ENCODE results near the gene GPX8. TPM values are rescaled to one million over a fixed set of nuclear protein-coding genes. Genes with fewer than 3 reads are reported as not detected.

GPX8 gene
- total RNA-seq, 1 experiment from 2014 or later: 18.9 TPM

- H3K36me3 Mint-ChIP-seq (ENCODE audit: insufficient read depth, unreplicated experiment): peaks cover 6% of the 10 kb centered on the region
- POLR2A ChIA-PET: no interaction called here
These were observed 12.3 kb downstream of the GPX8 start for GRCh38 chr5:55172051-55172899.

GRCh38 chr5:55172937-55173686 lies 13.1 kb downstream of the GPX8 start, which contains the start of gene CDC20B:
TSS of gene CDC20B (minus strand) at chr5:55173177. CDS start at chr5:55173000, 177 bp downstream.
- peaks cover 18% of the 10 kb centered on the region for H3K27me3 Mint-ChIP-seq (ENCODE audit: insufficient read depth, unreplicated experiment)
- no peak for TF ChIP-seq CTCF (IDR thresholded peaks at IDR 0.05; ENCODE audit: insufficient read depth in 1 of 2, low read depth in 1 of 2, low read length in 1 of 2, severe bottlenecking in 1 of 2, unreplicated experiment in 1 of 2)
- H3K27ac Mint-ChIP-seq (ENCODE audit: unreplicated experiment): no peak within 1 kb of the TSS

More at GRCh38 chr5:55172051-55172899, 12.3 kb downstream of the GPX8 start:
- intact Hi-C loops (cut with micrococcal nuclease; ENCODE audit: unreplicated experiment): loop anchor here (1.0 to 10.0 kb wide), 5 partner anchors 54 to 519 kb away; partner anchors contain the start of genes DHX29 and MTREX
- Mint-ChIP-seq H3K27ac (ENCODE audit: unreplicated experiment) (no peak overlapping the region), H3K4me1 (ENCODE audit: low read depth, unreplicated experiment) (peaks cover 8% of the 10 kb centered on the region), H3K4me3 (ENCODE audit: unreplicated experiment) (peak overlapping the region; percentile 89), H3K9me3 (ENCODE audit: unreplicated experiment) (no peaks in the 10 kb centered on the region), H3K27me3 (ENCODE audit: insufficient read depth, unreplicated experiment) (peaks cover 12% of the 10 kb centered on the region)
- no peaks in the 10 kb centered on the region for H3K9me3 ChIP-seq
- CTCF ChIA-PET: interaction anchor here (0.6 to 1.5 kb wide), 2 partner anchors 61 to 1798 kb away, joined by 4 to 5 read pairs; no protein-coding TSS in a partner anchor
- peak; percentile 65 to 75 for DNase-seq
- H3K27me3 ChIP-seq (replicated peaks; ENCODE audit: control insufficient read depth, insufficient read depth, low read length): peaks cover 3% of the 10 kb centered on the region
- H3K4me3 ChIP-seq (ENCODE audit: low read depth, low read length): peak overlapping the region; percentile 50
- TF ChIP-seq CTCF (IDR thresholded peaks at IDR 0.05; ENCODE audit: insufficient read depth in 1 of 2, low read depth in 1 of 2, low read length in 1 of 2, severe bottlenecking in 1 of 2, unreplicated experiment in 1 of 2): peak; percentile 73 to 74
- BruUV-seq (replicated peaks): no TSS peak
- peaks cover 11% of the 10 kb centered on the region for H3K4me1 ChIP-seq
- H3K36me3 ChIP-seq (ENCODE audit: control insufficient read depth, insufficient read depth, low read length): no peaks in the 10 kb centered on the region

More at GRCh38 chr5:55172937-55173686, 13.1 kb downstream of the GPX8 start, which contains the start of gene CDC20B:
- CTCF ChIA-PET: interaction anchor here (1.5 kb wide), 1 partner anchor 61 kb away, joined by 4 read pairs; no protein-coding TSS in a partner anchor
- H3K4me1 ChIP-seq: peaks cover 11% of the 10 kb centered on the region
- H3K4me3 ChIP-seq (ENCODE audit: low read depth, low read length): peak within 1 kb of the TSS; percentile 50
- Mint-ChIP-seq H3K36me3 (ENCODE audit: insufficient read depth, unreplicated experiment) (peaks cover 6% of the 10 kb centered on the region), H3K9me3 (ENCODE audit: unreplicated experiment) (no peaks in the 10 kb centered on the region), H3K4me3 (ENCODE audit: unreplicated experiment) (peak within 1 kb of the TSS; percentile 89), H3K4me1 (ENCODE audit: low read depth, unreplicated experiment) (peaks cover 13% of the 10 kb centered on the region)
- H3K36me3 ChIP-seq (ENCODE audit: control insufficient read depth, insufficient read depth, low read length): no peaks in the 10 kb centered on the region
- POLR2A ChIA-PET: no interaction called here
- intact Hi-C loops (cut with micrococcal nuclease; ENCODE audit: unreplicated experiment): loop anchor here (1.0 to 10.0 kb wide), 6 partner anchors 14 to 518 kb away; partner anchors contain the start of genes DHX29 and MTREX
- peak; percentile 58 to 83 for DNase-seq
- no peaks in the 10 kb centered on the region for H3K9me3 ChIP-seq
- BruUV-seq (replicated peaks): no TSS peak
- H3K27me3 ChIP-seq (replicated peaks; ENCODE audit: control insufficient read depth, insufficient read depth, low read length): peaks cover 3% of the 10 kb centered on the region
